ENCODE measurements around the gene FGF19.

FGF19 gene

GRCh38 chr11:69703768-69704507 is at the start of gene FGF19:
Gene FGF19 (minus strand): TSS chr11:69704022. CDS start chr11:69703876, 146 bp downstream.
- DNase-seq (ENCODE audit: low read depth in 1 of 2, low spot score in 1 of 2), result no peak

GRCh38 chr11:69752890-69753289 is 49.1 kb upstream of the FGF19 start:
- DNase-seq (ENCODE audit: low read depth in 1 of 2, low spot score in 1 of 2), result no peak

GRCh38 chr11:69750875-69751597 is 47.2 kb upstream of the FGF19 start:
- no peak for DNase-seq (ENCODE audit: low read depth in 1 of 2, low spot score in 1 of 2)

GRCh38 chr11:69750108-69750850 is 46.5 kb upstream of the FGF19 start:
- DNase-seq (ENCODE audit: low read depth in 1 of 2, low spot score in 1 of 2), result no peak

- no peak for DNase-seq (ENCODE audit: low read depth in 1 of 2, low spot score in 1 of 2)
Measured at GRCh38 chr11:69748637-69749036, 44.8 kb upstream of the FGF19 start.

- DNase-seq (ENCODE audit: low read depth in 1 of 2, low spot score in 1 of 2), result no peak
Measured at GRCh38 chr11:69746752-69747742, 43.2 kb upstream of the FGF19 start.

- no peak for DNase-seq (ENCODE audit: low read depth in 1 of 2, low spot score in 1 of 2)
Measured at GRCh38 chr11:69746140-69746539, 42.3 kb upstream of the FGF19 start.

- DNase-seq (ENCODE audit: low read depth in 1 of 2, low spot score in 1 of 2), result no peak
Measured at GRCh38 chr11:69745201-69745600, 41.4 kb upstream of the FGF19 start.

GRCh38 chr11:69744435-69744834 is 40.6 kb upstream of the FGF19 start:
- no peak for DNase-seq (ENCODE audit: low read depth in 1 of 2, low spot score in 1 of 2)

- DNase-seq (ENCODE audit: low read depth in 1 of 2, low spot score in 1 of 2), result no peak
Measured at GRCh38 chr11:69734841-69735240, 31.0 kb upstream of the FGF19 start.

- no peak for DNase-seq (ENCODE audit: low read depth in 1 of 2, low spot score in 1 of 2)
Measured at GRCh38 chr11:69734367-69734766, 30.5 kb upstream of the FGF19 start.

GRCh38 chr11:69732910-69733309 is 29.1 kb upstream of the FGF19 start:
- DNase-seq (ENCODE audit: low read depth in 1 of 2, low spot score in 1 of 2), result no peak

- DNase-seq (ENCODE audit: low read depth in 1 of 2, low spot score in 1 of 2), result no peak
Measured at GRCh38 chr11:69731110-69731509, 27.3 kb upstream of the FGF19 start.

- DNase-seq (ENCODE audit: low read depth in 1 of 2, low spot score in 1 of 2), result no peak
Measured at GRCh38 chr11:69730500-69730899, 26.7 kb upstream of the FGF19 start.

- DNase-seq (ENCODE audit: low read depth in 1 of 2, low spot score in 1 of 2), result no peak
Measured at GRCh38 chr11:69729252-69729651, 25.4 kb upstream of the FGF19 start.

GRCh38 chr11:69727266-69727665 is 23.4 kb upstream of the FGF19 start:
- DNase-seq (ENCODE audit: low read depth in 1 of 2, low spot score in 1 of 2), result no peak

- DNase-seq (ENCODE audit: low read depth in 1 of 2, low spot score in 1 of 2), result no peak
Measured at GRCh38 chr11:69726481-69726880, 22.7 kb upstream of the FGF19 start.

GRCh38 chr11:69726019-69726418 is 22.2 kb upstream of the FGF19 start:
- DNase-seq (ENCODE audit: low read depth in 1 of 2, low spot score in 1 of 2), result no peak

- no peak for DNase-seq (ENCODE audit: low read depth in 1 of 2, low spot score in 1 of 2)
Measured at GRCh38 chr11:69721745-69722144, 17.9 kb upstream of the FGF19 start.

- DNase-seq (ENCODE audit: low read depth in 1 of 2, low spot score in 1 of 2), result no peak
Measured at GRCh38 chr11:69721106-69721505, 17.3 kb upstream of the FGF19 start.

GRCh38 chr11:69718912-69719311 is 15.1 kb upstream of the FGF19 start:
- DNase-seq (ENCODE audit: low read depth in 1 of 2, low spot score in 1 of 2), result no peak
